ENCODE measurements around the gene CYP8B1. TPM values are rescaled to one million over a fixed set of nuclear protein-coding genes. Genes with fewer than 3 reads are reported as not detected.

CYP8B1 gene
- polyA plus RNA-seq, 2 donors = not detected

DNA sequence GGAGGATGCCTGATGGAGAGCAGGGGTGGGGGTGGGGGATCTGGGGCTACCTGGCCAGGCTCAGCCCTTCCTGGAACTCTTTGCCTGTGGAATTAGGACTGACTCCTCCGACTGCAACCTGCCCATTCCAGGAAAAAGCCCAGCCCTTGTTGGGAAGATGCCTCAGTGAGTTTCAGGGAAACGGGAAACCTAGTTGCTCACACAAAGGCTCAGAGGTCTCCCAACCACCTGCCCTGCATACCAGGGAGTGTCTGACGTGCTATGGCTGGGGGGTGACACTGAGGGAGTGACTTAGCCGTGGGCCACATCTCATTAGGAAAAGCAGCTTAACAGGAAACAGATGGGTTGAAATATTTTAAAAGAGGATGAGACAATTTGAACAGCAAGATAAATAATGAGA is 27.9 kb downstream of the CYP8B1 start:
- 38 to 42% methylated on average over 4 of the region's 4 CpGs for WGBS, 2 donors

DNA sequence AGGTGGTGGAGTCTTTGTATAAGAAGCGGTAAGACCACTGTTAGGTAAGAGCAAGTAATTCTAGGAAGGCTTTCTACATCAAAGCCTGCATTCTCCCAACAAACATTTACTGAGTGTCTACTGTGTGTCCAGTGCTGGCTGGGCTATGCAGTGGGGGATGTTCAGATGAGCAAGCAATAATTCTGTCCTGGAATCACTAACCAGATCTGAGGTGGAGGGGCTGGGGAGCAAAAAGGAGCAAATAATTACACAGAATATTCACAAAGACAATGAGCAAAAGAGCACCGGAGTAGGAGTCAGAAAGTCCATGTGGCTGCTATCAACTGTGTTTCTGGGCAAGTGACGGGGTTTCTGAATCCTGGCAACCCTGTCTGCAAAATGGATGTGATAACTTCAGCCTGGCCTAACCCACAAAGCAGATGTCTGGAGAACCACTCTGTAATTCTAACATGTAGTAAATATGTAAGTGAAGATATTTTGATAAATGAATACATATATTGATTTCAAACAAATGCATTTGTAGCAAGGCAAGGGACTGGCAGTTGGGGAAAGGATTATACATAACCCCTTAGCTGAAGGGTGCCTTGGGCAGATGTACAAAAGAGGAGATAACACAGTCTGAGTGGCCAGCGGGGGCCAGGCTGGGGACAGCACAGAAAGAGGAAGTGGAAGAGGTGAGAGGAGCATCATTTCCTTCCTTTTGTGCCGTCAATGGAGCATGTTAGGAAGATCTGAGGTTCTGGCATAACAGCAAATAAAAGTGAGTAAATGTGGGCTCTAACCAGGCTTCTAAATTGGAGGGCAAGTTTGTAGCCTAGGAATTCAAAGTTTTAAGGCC is 28.8 kb downstream of the CYP8B1 start:
- Histone ChIP-seq H3K9me3 (ENCODE audit: control insufficient read depth in 2 of 2, insufficient read depth in 1 of 2, low read depth in 1 of 2, low read length in 1 of 2) (no peaks in the 10 kb centered on the region), H3K36me3 (ENCODE audit: control insufficient read depth in 2 of 2, insufficient read depth in 2 of 2, low read length in 1 of 2) (no peaks in the 10 kb centered on the region), H3K27ac (ENCODE audit: low read depth in 2 of 2, low read length in 1 of 2) (peak overlapping the region in 1 of 2 donors; percentile 69), H3K27me3 (ENCODE audit: control insufficient read depth in 1 of 2, insufficient read depth in 2 of 2, low read length in 2 of 2) (no peaks in the 10 kb centered on the region), H3K4me1 (ENCODE audit: control insufficient read depth in 2 of 2, insufficient read depth in 2 of 2, low read length in 1 of 2) (peaks cover 0 to 7% of the 10 kb centered on the region in 2 donors), H3K4me3 (ENCODE audit: low read depth in 1 of 2, low read length in 2 of 2) (no peak overlapping the region)
- WGBS, 2 donors = 47% methylated on average over 5 of the region's 5 CpGs

More for the DNA sequence above, 27.9 kb downstream of the CYP8B1 start:
- Histone ChIP-seq H3K27me3 (ENCODE audit: control insufficient read depth in 1 of 2, insufficient read depth in 2 of 2, low read length in 2 of 2) (no peaks in the 10 kb centered on the region), H3K27ac (ENCODE audit: low read depth in 2 of 2, low read length in 1 of 2) (no peak overlapping the region), H3K4me3 (ENCODE audit: low read depth in 1 of 2, low read length in 2 of 2) (no peak overlapping the region), H3K36me3 (ENCODE audit: control insufficient read depth in 2 of 2, insufficient read depth in 2 of 2, low read length in 1 of 2) (no peaks in the 10 kb centered on the region), H3K9me3 (ENCODE audit: control insufficient read depth in 2 of 2, insufficient read depth in 1 of 2, low read depth in 1 of 2, low read length in 1 of 2) (no peaks in the 10 kb centered on the region), H3K4me1 (ENCODE audit: control insufficient read depth in 2 of 2, insufficient read depth in 2 of 2, low read length in 1 of 2) (peaks cover 0 to 7% of the 10 kb centered on the region in 2 donors)

DNA sequence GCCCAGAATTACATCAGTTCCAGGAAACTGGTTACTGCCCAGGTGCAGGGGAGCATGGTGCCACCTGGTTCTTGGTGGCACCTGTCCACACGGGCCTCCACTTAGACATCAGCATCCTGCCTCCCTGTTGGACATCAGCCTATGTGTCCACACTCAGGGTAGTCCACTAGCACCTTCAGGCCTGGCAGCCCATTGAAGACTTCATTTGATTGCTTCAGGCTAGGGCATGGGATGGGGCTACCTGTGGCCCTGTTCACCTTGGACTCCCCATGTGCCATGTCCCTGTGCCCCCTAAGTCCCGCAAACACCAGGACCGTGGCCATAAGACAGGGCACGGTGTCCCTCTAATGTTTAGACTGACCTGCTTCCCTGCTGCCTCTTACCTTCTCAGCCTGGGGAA is 30.9 kb downstream of the CYP8B1 start:
- Histone ChIP-seq H3K9me3 (ENCODE audit: control insufficient read depth in 2 of 2, insufficient read depth in 1 of 2, low read depth in 1 of 2, low read length in 1 of 2) (no peaks in the 10 kb centered on the region), H3K4me3 (ENCODE audit: low read depth in 1 of 2, low read length in 2 of 2) (no peak overlapping the region), H3K27ac (ENCODE audit: low read depth in 2 of 2, low read length in 1 of 2) (peak overlapping the region; percentile 11 to 24), H3K4me1 (ENCODE audit: control insufficient read depth in 2 of 2, insufficient read depth in 2 of 2, low read length in 1 of 2) (peaks cover 0 to 5% of the 10 kb centered on the region in 2 donors), H3K27me3 (ENCODE audit: control insufficient read depth in 1 of 2, insufficient read depth in 2 of 2, low read length in 2 of 2) (no peaks in the 10 kb centered on the region), H3K36me3 (ENCODE audit: control insufficient read depth in 2 of 2, insufficient read depth in 2 of 2, low read length in 1 of 2) (no peaks in the 10 kb centered on the region)
- WGBS, 2 donors = 81 to 95% methylated on average over 4 of the region's 4 CpGs

DNA sequence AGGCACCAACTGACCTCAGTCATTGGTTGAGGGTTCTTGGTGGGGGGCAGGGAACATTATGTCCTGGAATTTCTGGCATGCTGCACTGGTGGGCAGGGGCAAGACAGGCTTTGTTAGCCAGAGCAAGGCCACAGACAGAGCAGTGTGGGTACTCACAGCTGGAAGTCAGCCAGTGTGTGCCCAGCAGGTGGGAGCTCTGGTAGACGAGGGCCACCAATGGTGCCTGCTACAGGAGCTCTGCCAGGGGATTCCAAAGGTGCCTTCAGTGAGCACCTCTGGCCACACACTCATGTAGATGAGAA is 31.3 kb downstream of the CYP8B1 start:
- H3K27me3 ChIP-seq (ENCODE audit: control insufficient read depth in 1 of 2, insufficient read depth in 2 of 2, low read length in 2 of 2) = no peaks in the 10 kb centered on the region
- no peak overlapping the region for H3K4me3 ChIP-seq (ENCODE audit: low read depth in 1 of 2, low read length in 2 of 2)
- 64 to 82% methylated on average over 1 of the region's 1 CpG for WGBS, 2 donors
- peaks cover 0 to 5% of the 10 kb centered on the region in 2 donors for H3K4me1 ChIP-seq (ENCODE audit: control insufficient read depth in 2 of 2, insufficient read depth in 2 of 2, low read length in 1 of 2)
- no peaks in the 10 kb centered on the region for H3K9me3 ChIP-seq (ENCODE audit: control insufficient read depth in 2 of 2, insufficient read depth in 1 of 2, low read depth in 1 of 2, low read length in 1 of 2)
- H3K27ac ChIP-seq (ENCODE audit: low read depth in 2 of 2, low read length in 1 of 2) = peak overlapping the region in 1 of 2 donors; percentile 38
- no peaks in the 10 kb centered on the region for H3K36me3 ChIP-seq (ENCODE audit: control insufficient read depth in 2 of 2, insufficient read depth in 2 of 2, low read length in 1 of 2)

DNA sequence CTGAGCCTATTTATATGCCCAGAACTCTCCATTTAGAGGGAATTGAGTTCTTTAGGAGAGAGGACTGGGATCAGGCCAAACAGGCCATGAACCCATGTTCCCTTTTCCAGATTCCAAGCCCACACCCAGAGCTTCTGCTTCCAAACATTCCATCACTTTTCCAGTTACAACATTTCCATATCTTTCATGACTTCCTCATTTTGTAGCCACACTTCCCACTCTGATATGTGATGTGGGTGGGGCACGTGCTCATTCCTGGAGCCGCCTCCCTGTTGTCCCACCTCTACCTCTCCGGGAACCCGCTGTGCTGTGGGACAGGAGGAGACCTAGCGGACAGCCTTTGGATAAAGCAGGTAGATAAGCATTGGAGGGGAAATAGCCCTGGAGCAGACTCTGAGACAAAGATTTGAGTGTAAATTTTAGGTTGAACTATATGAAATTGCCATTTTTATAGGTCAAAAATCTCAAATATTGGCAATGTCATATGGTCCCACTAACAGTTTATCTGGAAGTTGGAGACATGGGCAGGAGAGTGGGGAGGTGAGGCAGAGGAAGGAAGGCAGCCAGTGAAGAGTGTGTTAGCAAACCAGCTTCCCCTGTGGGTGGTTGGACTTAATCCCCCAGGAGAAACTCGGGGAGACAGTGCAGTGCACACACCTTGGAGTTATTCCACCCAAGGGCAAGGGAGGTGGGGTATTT is 31.8 kb downstream of the CYP8B1 start:
- no peak overlapping the region for H3K4me3 ChIP-seq (ENCODE audit: low read depth in 1 of 2, low read length in 2 of 2)
- WGBS, 2 donors = 73 to 77% methylated on average over 6 of the region's 6 CpGs
- H3K27ac ChIP-seq (ENCODE audit: low read depth in 2 of 2, low read length in 1 of 2) = peak overlapping the region in 1 of 2 donors; percentile 49
- no peaks in the 10 kb centered on the region for H3K36me3 ChIP-seq (ENCODE audit: control insufficient read depth in 2 of 2, insufficient read depth in 2 of 2, low read length in 1 of 2)
- H3K9me3 ChIP-seq (ENCODE audit: control insufficient read depth in 2 of 2, insufficient read depth in 1 of 2, low read depth in 1 of 2, low read length in 1 of 2) = no peaks in the 10 kb centered on the region
- no peaks in the 10 kb centered on the region for H3K27me3 ChIP-seq (ENCODE audit: control insufficient read depth in 1 of 2, insufficient read depth in 2 of 2, low read length in 2 of 2)
- peaks cover 0 to 5% of the 10 kb centered on the region in 2 donors for H3K4me1 ChIP-seq (ENCODE audit: control insufficient read depth in 2 of 2, insufficient read depth in 2 of 2, low read length in 1 of 2)

DNA sequence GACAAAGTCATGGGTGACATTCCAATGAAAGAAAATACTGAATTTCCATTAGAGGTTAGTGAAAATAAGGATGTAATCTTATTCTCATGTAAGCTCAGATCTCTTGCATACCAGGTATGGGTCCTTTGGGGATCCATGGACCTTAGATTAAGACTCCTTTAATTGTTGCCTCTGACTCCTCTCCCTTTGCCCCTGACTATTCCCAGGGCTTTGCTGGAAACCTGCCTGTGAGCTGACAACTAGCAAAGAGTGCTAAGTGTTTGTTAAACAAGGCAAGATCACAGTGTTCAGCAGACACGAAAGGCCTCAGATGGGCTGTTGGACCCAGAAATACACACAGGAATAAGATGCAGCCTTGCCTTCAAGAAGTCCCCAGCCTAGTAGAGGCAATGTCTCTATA is 34.3 kb downstream of the CYP8B1 start:
- H3K36me3 ChIP-seq (ENCODE audit: control insufficient read depth in 2 of 2, insufficient read depth in 2 of 2, low read length in 1 of 2) = no peaks in the 10 kb centered on the region
- no peaks in the 10 kb centered on the region for H3K27me3 ChIP-seq (ENCODE audit: control insufficient read depth in 1 of 2, insufficient read depth in 2 of 2, low read length in 2 of 2)
- peaks cover 0 to 5% of the 10 kb centered on the region in 2 donors for H3K4me1 ChIP-seq (ENCODE audit: control insufficient read depth in 2 of 2, insufficient read depth in 2 of 2, low read length in 1 of 2)
- no peak overlapping the region for H3K27ac ChIP-seq (ENCODE audit: low read depth in 2 of 2, low read length in 1 of 2)
- 64 to 72% methylated on average over 1 of the region's 1 CpG for WGBS, 2 donors
- H3K9me3 ChIP-seq (ENCODE audit: control insufficient read depth in 2 of 2, insufficient read depth in 1 of 2, low read depth in 1 of 2, low read length in 1 of 2) = no peaks in the 10 kb centered on the region
- no peak overlapping the region for H3K4me3 ChIP-seq (ENCODE audit: low read depth in 1 of 2, low read length in 2 of 2)

DNA sequence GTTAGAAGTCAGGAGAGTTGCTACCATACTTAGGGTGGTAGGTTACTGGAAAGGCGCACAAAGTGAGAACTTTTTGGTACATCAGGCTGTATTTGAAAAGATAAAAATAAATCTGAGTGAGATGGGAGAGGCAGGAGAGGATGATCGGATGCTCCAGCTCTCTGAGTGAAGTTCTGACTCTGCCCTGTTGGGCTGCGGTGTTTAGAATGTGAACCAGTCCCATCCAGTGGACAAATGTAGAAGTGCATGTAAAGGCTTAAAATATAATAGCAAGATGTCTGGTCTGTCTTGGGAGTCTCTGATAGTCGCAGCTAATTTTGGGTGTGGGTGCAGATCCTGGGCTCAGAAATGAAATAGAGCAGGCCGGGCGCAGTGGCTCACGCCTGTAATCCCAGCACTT is 36.1 kb downstream of the CYP8B1 start:
- no peaks in the 10 kb centered on the region for H3K27me3 ChIP-seq (ENCODE audit: control insufficient read depth in 1 of 2, insufficient read depth in 2 of 2, low read length in 2 of 2)
- 33% methylated on average over 7 of the region's 7 CpGs for WGBS, 2 donors
- no peak overlapping the region for H3K27ac ChIP-seq (ENCODE audit: low read depth in 2 of 2, low read length in 1 of 2)
- no peak overlapping the region for H3K4me3 ChIP-seq (ENCODE audit: low read depth in 1 of 2, low read length in 2 of 2)
- H3K9me3 ChIP-seq (ENCODE audit: control insufficient read depth in 2 of 2, insufficient read depth in 1 of 2, low read depth in 1 of 2, low read length in 1 of 2) = no peaks in the 10 kb centered on the region
- H3K36me3 ChIP-seq (ENCODE audit: control insufficient read depth in 2 of 2, insufficient read depth in 2 of 2, low read length in 1 of 2) = no peaks in the 10 kb centered on the region
- H3K4me1 ChIP-seq (ENCODE audit: control insufficient read depth in 2 of 2, insufficient read depth in 2 of 2, low read length in 1 of 2) = peaks cover 0 to 3% of the 10 kb centered on the region in 2 donors

DNA sequence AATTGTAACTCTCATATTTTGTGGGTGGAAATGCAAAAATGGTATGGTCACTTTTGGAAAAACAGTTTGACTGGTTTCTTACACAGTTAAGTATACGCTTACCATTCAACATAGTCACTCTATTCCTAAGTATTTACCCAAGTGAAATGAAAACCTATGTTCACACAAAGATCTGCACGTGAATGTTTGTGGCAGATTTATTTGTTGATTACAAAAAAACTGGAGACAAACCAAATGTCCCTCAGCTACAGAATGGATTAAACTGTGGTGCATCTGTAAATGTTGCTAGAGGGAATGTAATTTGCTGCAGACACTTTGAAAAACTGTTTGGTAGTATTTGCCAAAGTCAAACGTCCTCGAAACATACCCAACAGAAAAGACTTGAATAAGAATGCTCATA is 37.1 kb downstream of the CYP8B1 start:
- H3K27ac ChIP-seq (ENCODE audit: low read depth in 2 of 2, low read length in 1 of 2) = no peak overlapping the region
- H3K9me3 ChIP-seq (ENCODE audit: control insufficient read depth in 2 of 2, insufficient read depth in 1 of 2, low read depth in 1 of 2, low read length in 1 of 2) = no peaks in the 10 kb centered on the region
- H3K4me3 ChIP-seq (ENCODE audit: low read depth in 1 of 2, low read length in 2 of 2) = no peak overlapping the region
- H3K4me1 ChIP-seq (ENCODE audit: control insufficient read depth in 2 of 2, insufficient read depth in 2 of 2, low read length in 1 of 2) = no peaks in the 10 kb centered on the region
- no peaks in the 10 kb centered on the region for H3K36me3 ChIP-seq (ENCODE audit: control insufficient read depth in 2 of 2, insufficient read depth in 2 of 2, low read length in 1 of 2)
- 73 to 78% methylated on average over 4 of the region's 4 CpGs for WGBS, 2 donors
- H3K27me3 ChIP-seq (ENCODE audit: control insufficient read depth in 1 of 2, insufficient read depth in 2 of 2, low read length in 2 of 2) = no peaks in the 10 kb centered on the region

DNA sequence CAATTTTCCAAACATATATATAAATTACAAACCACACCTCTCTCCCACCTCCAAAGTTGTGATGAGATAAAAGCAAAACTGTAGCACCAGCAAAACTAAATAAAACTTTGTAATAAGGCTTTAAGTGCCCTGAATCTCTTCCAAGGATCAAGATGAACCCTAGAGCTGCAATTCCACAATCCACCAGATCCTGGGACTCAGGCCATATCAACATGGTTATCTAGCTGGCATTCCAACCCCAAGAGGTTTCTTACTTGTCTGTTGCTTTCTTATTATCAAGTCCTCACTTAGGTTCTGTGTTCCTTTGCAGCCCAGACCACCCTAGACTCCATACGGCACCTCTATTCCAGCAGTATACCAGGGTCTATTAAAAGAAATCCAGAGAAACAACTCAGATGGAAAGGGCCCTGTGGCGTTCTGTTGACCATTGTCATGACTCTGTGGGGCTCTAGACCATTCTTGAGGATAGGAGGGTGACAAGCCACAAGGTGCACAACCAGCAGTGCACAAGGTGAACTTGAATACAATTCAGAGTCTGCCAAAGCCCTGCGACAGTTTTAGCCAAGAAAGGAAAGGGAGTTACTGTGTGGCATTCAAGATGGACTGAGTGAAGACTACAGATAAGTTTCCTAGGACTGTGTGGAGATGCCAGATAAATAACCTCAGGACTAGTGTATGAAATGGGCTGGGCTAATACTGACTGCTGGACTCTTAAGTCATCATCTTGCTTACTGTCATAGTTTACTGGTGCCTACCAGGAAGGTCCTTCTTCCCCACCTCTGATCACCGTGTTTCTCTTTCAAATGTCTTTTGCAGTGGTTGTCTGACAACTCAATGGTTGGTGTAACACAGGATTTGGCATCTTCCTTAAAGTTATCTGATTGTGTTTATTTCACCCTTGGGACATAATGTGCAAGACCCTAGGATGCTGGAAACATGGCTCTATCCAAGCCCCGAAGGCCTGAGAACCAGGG is 39.2 kb downstream of the CYP8B1 start:
- Histone ChIP-seq H3K36me3 (ENCODE audit: control insufficient read depth in 2 of 2, insufficient read depth in 2 of 2, low read length in 1 of 2) (no peaks in the 10 kb centered on the region), H3K9me3 (ENCODE audit: control insufficient read depth in 2 of 2, insufficient read depth in 1 of 2, low read depth in 1 of 2, low read length in 1 of 2) (no peaks in the 10 kb centered on the region), H3K4me1 (ENCODE audit: control insufficient read depth in 2 of 2, insufficient read depth in 2 of 2, low read length in 1 of 2) (no peaks in the 10 kb centered on the region), H3K27me3 (ENCODE audit: control insufficient read depth in 1 of 2, insufficient read depth in 2 of 2, low read length in 2 of 2) (no peaks in the 10 kb centered on the region), H3K4me3 (ENCODE audit: low read depth in 1 of 2, low read length in 2 of 2) (no peak overlapping the region), H3K27ac (ENCODE audit: low read depth in 2 of 2, low read length in 1 of 2) (no peak overlapping the region)
- 88 to 89% methylated on average over 5 of the region's 5 CpGs for WGBS, 2 donors

Measured in esophagus (tissue), 2 donors.